Liver (tissue), 9 donors: Measurements from ENCODE around the gene NDRG4. TPM values are rescaled to one million over a fixed set of nuclear protein-coding genes. Genes with fewer than 3 reads are reported as not detected.

Source experiments
- DNase-seq: peaks from one replicate; pipeline ENCODE4 v3.0.0-alpha.2; 2017; ENCODE audit warnings: low spot score
- H3K27ac ChIP-seq, 2 donors: one replicate each; pipeline ENCODE4 v1.7.0; 2013; ENCODE audit warnings: inconsistent platforms in 2 of 2, low read length in 2 of 2, control low read depth in 1 of 2, low read depth in 1 of 2, mild to moderate bottlenecking in 1 of 2
- H3K27me3 ChIP-seq, 4 donors: one replicate each; pipeline versions ENCODE4 v1.6.1 to v1.7.0; 2013; ENCODE audit warnings: low read length in 3 of 4, inconsistent platforms in 1 of 4, mild to moderate bottlenecking in 1 of 4, moderate library complexity in 1 of 4; ENCODE audit not compliant: control insufficient read depth in 4 of 4, insufficient read depth in 4 of 4
- H3K36me3 ChIP-seq, 4 donors: one replicate each; pipeline versions ENCODE4 v1.6.1 to v1.7.0; 2013; ENCODE audit warnings: low read length in 3 of 4, mild to moderate bottlenecking in 3 of 4, low read depth in 1 of 4, moderate library complexity in 1 of 4; ENCODE audit not compliant: control insufficient read depth in 4 of 4, insufficient read depth in 3 of 4
- H3K4me1 ChIP-seq, 4 donors: one replicate each; pipeline versions ENCODE4 v1.6.1 to v1.7.0; 2013; ENCODE audit warnings: low read length in 3 of 4, mild to moderate bottlenecking in 3 of 4, moderate library complexity in 1 of 4; ENCODE audit not compliant: control insufficient read depth in 4 of 4, insufficient read depth in 4 of 4
- H3K4me3 ChIP-seq, 3 donors: one replicate each; pipeline versions ENCODE4 v1.6.1 to v1.7.0; 2013; ENCODE audit warnings: low read length in 3 of 3, control low read depth in 1 of 3, low read depth in 1 of 3, mild to moderate bottlenecking in 1 of 3
- H3K9ac ChIP-seq, 2 donors: one replicate each; pipeline ENCODE4 v1.7.0; 2013; ENCODE audit warnings: low read length in 2 of 2, mild to moderate bottlenecking in 2 of 2, moderate library complexity in 2 of 2, control low read depth in 1 of 2, low read depth in 1 of 2
- H3K9me3 ChIP-seq, 4 donors: one replicate each; pipeline versions ENCODE4 v1.6.1 to v1.7.0; 2013; ENCODE audit warnings: low read length in 3 of 4; ENCODE audit not compliant: control insufficient read depth in 4 of 4
- ATF3 ChIP-seq: IDR thresholded peaks from 2 replicates; pipeline ENCODE4 v1.6.1; 2016; ENCODE audit warnings: antibody characterized with exemption
- EGR1 ChIP-seq, 2 donors: IDR thresholded peaks; 2 replicates each; pipeline ENCODE4 v1.6.1; 2016 to 2018; ENCODE audit warnings: antibody characterized with exemption in 2 of 2, low read depth in 2 of 2
- FOXA1 ChIP-seq: IDR thresholded peaks from 2 replicates; pipeline ENCODE4 v1.6.1; 2016; ENCODE audit warnings: antibody characterized with exemption
- FOXA2 ChIP-seq: IDR thresholded peaks from 2 replicates; pipeline ENCODE4 v1.6.1; 2016; ENCODE audit warnings: antibody characterized with exemption
- HNF4G ChIP-seq: IDR thresholded peaks from 2 replicates; pipeline ENCODE4 v1.6.1; 2016; ENCODE audit warnings: antibody characterized with exemption
- JUND ChIP-seq, 2 donors: IDR thresholded peaks; 2 replicates each; pipeline ENCODE4 v1.6.1; 2016; ENCODE audit warnings: antibody characterized with exemption in 2 of 2
- MAX ChIP-seq: IDR thresholded peaks from 2 replicates; pipeline ENCODE4 v1.6.1; 2016; ENCODE audit warnings: antibody characterized with exemption
- RAD21 ChIP-seq, 2 donors: IDR thresholded peaks; 2 replicates each; pipeline ENCODE4 v1.6.1; 2016; ENCODE audit warnings: antibody characterized with exemption in 2 of 2, mild to moderate bottlenecking in 2 of 2
- REST ChIP-seq: IDR thresholded peaks from 2 replicates; pipeline ENCODE4 v1.6.1; 2016; ENCODE audit warnings: antibody characterized with exemption, mild to moderate bottlenecking
- RXRA ChIP-seq, 2 donors: IDR thresholded peaks; 2 replicates each; pipeline ENCODE4 v1.6.1; 2017 to 2018; ENCODE audit warnings: antibody characterized with exemption in 2 of 2, mild to moderate bottlenecking in 1 of 2
- SP1 ChIP-seq: IDR thresholded peaks from 2 replicates; pipeline ENCODE4 v1.6.1; 2018; ENCODE audit warnings: antibody characterized with exemption, mild to moderate bottlenecking
- TAF1 ChIP-seq: conservative IDR thresholded peaks from 2 replicates; pipeline ENCODE4 v1.6.1; 2016; ENCODE audit warnings: antibody characterized with exemption, mild to moderate bottlenecking
- YY1 ChIP-seq: IDR thresholded peaks from 2 replicates; pipeline ENCODE4 v1.6.1; 2016; ENCODE audit warnings: antibody characterized with exemption, mild to moderate bottlenecking
- WGBS: extraction: QIAGEN DNeasy Blood & Tissue Kit; methylation state at CpG from one replicate; pipeline ENCODE4 v1.1.7; 2013; 5-methylcytosine and 5-hydroxymethylcytosine counted together
- polyA plus RNA-seq, 2 donors: library from polyadenylated mRNA; stranded (reverse) in 1 of 2; unstranded in 1 of 2; fragments of 200-250 nt in 1 of 2; fragments of >200 nt in 1 of 2; fragmentation: Nextera tagmentation in 1 of 2; extraction: Ambion mirVana in 1 of 2; gene quantifications; one replicate each; pipeline versions ENCODE4 v1.2.1 to v1.2.3, GENCODE V29; 2013 to 2015
- total RNA-seq, 2 donors: library from RNA; depleted of rRNA; stranded (reverse); fragments of >200 nt; gene quantifications; one replicate each; pipeline ENCODE4 v1.2.3, GENCODE V29; 2014
- TF ChIP-seq, protein P1 (sequence below): IDR thresholded peaks from 2 replicates; pipeline ENCODE4 v1.6.1; 2016; ENCODE audit warnings: antibody characterized with exemption
- donor health status: healthy.
- donor health status: healthy.
- donor health status: healthy.
- donor health status: healthy.
- donor health status: healthy.

The NDRG4 gene
- total and polyA plus RNA-seq, 4 donors = 0.40 to 1.1 (median 0.86) TPM

GRCh38 chr16:58481226-58481869 lies 18.6 kb upstream of the NDRG4 start:
- no peak overlapping the region for H3K27ac ChIP-seq
- no peak overlapping the region for H3K4me3 ChIP-seq
- 95% methylated on average over 11 of the region's 11 CpGs for WGBS
- DNase-seq = no peak
- TF ChIP-seq RXRA (IDR thresholded peaks at IDR 0.05) (no peak), RAD21 (IDR thresholded peaks at IDR 0.05) (no peak), ATF3 (no peak), FOXA2 (no peak), HNF4G (no peak), FOXA1 (no peak), TAF1 (no peak), JUND (IDR thresholded peaks at IDR 0.05) (no peak), YY1 (no peak)
- TF ChIP-seq, protein P1, sequence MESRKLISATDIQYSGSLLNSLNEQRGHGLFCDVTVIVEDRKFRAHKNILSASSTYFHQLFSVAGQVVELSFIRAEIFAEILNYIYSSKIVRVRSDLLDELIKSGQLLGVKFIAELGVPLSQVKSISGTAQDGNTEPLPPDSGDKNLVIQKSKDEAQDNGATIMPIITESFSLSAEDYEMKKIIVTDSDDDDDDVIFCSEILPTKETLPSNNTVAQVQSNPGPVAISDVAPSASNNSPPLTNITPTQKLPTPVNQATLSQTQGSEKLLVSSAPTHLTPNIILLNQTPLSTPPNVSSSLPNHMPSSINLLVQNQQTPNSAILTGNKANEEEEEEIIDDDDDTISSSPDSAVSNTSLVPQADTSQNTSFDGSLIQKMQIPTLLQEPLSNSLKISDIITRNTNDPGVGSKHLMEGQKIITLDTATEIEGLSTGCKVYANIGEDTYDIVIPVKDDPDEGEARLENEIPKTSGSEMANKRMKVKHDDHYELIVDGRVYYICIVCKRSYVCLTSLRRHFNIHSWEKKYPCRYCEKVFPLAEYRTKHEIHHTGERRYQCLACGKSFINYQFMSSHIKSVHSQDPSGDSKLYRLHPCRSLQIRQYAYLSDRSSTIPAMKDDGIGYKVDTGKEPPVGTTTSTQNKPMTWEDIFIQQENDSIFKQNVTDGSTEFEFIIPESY = no peak
- no peaks in the 10 kb centered on the region for H3K9me3 ChIP-seq
- H3K27me3 ChIP-seq = no peaks in the 10 kb centered on the region
- no peak overlapping the region for H3K9ac ChIP-seq
- H3K4me1 ChIP-seq = no peaks in the 10 kb centered on the region
- no peaks in the 10 kb centered on the region for H3K36me3 ChIP-seq

- WGBS = 78% methylated on average over 8 of the region's 8 CpGs
- Histone ChIP-seq H3K36me3 (no peaks in the 10 kb centered on the region), H3K4me1 (no peaks in the 10 kb centered on the region), H3K9ac (no peak overlapping the region), H3K4me3 (no peak overlapping the region), H3K9me3 (no peaks in the 10 kb centered on the region), H3K27ac (no peak overlapping the region), H3K27me3 (no peaks in the 10 kb centered on the region)
- no peak for DNase-seq
- TF ChIP-seq EGR1 (IDR thresholded peaks at IDR 0.05; ENCODE audit: low read depth in 2 of 2) = no peak
- TF ChIP-seq TAF1 = no peak
- no peak for TF ChIP-seq REST
- no peak for TF ChIP-seq SP1
- TF ChIP-seq YY1 = no peak
- TF ChIP-seq, protein P1 = no peak
- TF ChIP-seq MAX = no peak
- TF ChIP-seq RAD21 (IDR thresholded peaks at IDR 0.05) = no peak
- no peak for TF ChIP-seq RXRA (IDR thresholded peaks at IDR 0.05)
Observed at GRCh38 chr16:58481931-58482330, 18.0 kb upstream of the NDRG4 start.
